Fibroblast of lung (primary cell): ENCODE data around the gene TRPV4. TPM values are rescaled to one million over a fixed set of nuclear protein-coding genes. Genes with fewer than 3 reads are reported as not detected.

Source experiments
- DNase-seq, 2 donors: peaks; one replicate each; pipeline versions ENCODE4 v3.0.0 to v3.0.0-alpha.2; 2010; ENCODE audit warnings: low read depth in 2 of 2
- H2AFZ ChIP-seq: 2 replicates; pipeline ENCODE4 v1.5.1; 2012; ENCODE audit warnings: low read length, control low read depth, inconsistent platforms
- H3K27ac ChIP-seq: 2 replicates; pipeline ENCODE4 v1.5.1; 2011; ENCODE audit warnings: low read length, control low read depth; ENCODE audit not compliant: insufficient read depth
- H3K27me3 ChIP-seq: 2 replicates; pipeline ENCODE4 v1.5.1; 2011; ENCODE audit warnings: mild to moderate bottlenecking, low read length; ENCODE audit not compliant: control insufficient read depth, insufficient read depth
- H3K36me3 ChIP-seq: 2 replicates; pipeline ENCODE4 v1.5.1; 2011; ENCODE audit warnings: low read length; ENCODE audit not compliant: control insufficient read depth, insufficient read depth
- H3K4me1 ChIP-seq: 2 replicates; pipeline ENCODE4 v1.5.1; 2011; ENCODE audit warnings: low read length; ENCODE audit not compliant: control insufficient read depth, insufficient read depth; ENCODE audit errors: extremely low read depth
- H3K4me2 ChIP-seq: 2 replicates; pipeline ENCODE4 v1.5.1; 2011; ENCODE audit warnings: low read length, control low read depth; ENCODE audit not compliant: insufficient read depth; ENCODE audit errors: extremely low read depth
- H3K4me3 ChIP-seq, 4 experiments: fragments of 200-600 bp in 1 of 4; sonication (generic) in 1 of 4; replicated peaks in 1 of 4; 2 replicates each; pipeline ENCODE4 v1.5.1; 2011 to 2016; ENCODE audit warnings: low read length in 4 of 4, low read depth in 3 of 4, mild to moderate bottlenecking in 3 of 4, control low read depth in 2 of 4, inconsistent platforms in 1 of 4, mixed read lengths in 1 of 4; ENCODE audit not compliant: insufficient read depth in 1 of 4; ENCODE audit errors: control extremely low read depth in 1 of 4
- H3K79me2 ChIP-seq: 2 replicates; pipeline ENCODE4 v1.5.1; 2012; ENCODE audit warnings: mild to moderate bottlenecking, low read length, inconsistent platforms; ENCODE audit not compliant: control insufficient read depth, insufficient read depth
- H3K9ac ChIP-seq: 2 replicates; pipeline ENCODE4 v1.5.1; 2011; ENCODE audit warnings: mild to moderate bottlenecking, low read length, control low read depth; ENCODE audit not compliant: insufficient read depth
- H3K9me3 ChIP-seq: 2 replicates; pipeline ENCODE4 v1.5.1; 2012; ENCODE audit warnings: low read depth, low read length; ENCODE audit not compliant: control insufficient read depth, insufficient read depth
- H4K20me1 ChIP-seq: 2 replicates; pipeline ENCODE4 v1.5.1; 2011; ENCODE audit warnings: low read length; ENCODE audit not compliant: control insufficient read depth, insufficient read depth; ENCODE audit errors: extremely low read depth
- EZH2 ChIP-seq: IDR thresholded peaks from 2 replicates; pipeline ENCODE4 v1.5.1; 2012; ENCODE audit warnings: low read length, control low read depth, mild to moderate bottlenecking; ENCODE audit errors: missing control alignments
- polyA plus RNA-seq, 2 donors: library from polyadenylated mRNA; depleted of rRNA in 1 of 2; stranded (reverse) in 1 of 2; unstranded in 1 of 2; fragments of >200 nt; gene quantifications; 2 replicates each; pipeline ENCODE4 v1.2.1, GENCODE V29; 2011 to 2012; ENCODE audit warnings: missing spikeins in 1 of 2
- total RNA-seq: library from RNA; depleted of rRNA; stranded (reverse); fragments of >200 nt; gene quantifications from 2 replicates; pipeline ENCODE4 v1.2.1, GENCODE V29; 2014
- TF ChIP-seq, protein P1 (sequence below), 2 donors: IDR thresholded peaks in 1 of 2; conservative IDR thresholded peaks in 1 of 2; 1 replicate in 1 of 2; 2 replicates in 1 of 2; pipeline ENCODE4 v1.5.1; 2011 to 2012; ENCODE audit warnings: low read length in 2 of 2, control low read depth in 1 of 2, inconsistent platforms in 1 of 2, low read depth in 1 of 2, mild to moderate bottlenecking in 1 of 2

The TRPV4 gene
- total and polyA plus RNA-seq, 2 donors (not counting 1 experiment from before 2014, with no cell fraction given): 0.66 to 0.83 TPM

DNA sequence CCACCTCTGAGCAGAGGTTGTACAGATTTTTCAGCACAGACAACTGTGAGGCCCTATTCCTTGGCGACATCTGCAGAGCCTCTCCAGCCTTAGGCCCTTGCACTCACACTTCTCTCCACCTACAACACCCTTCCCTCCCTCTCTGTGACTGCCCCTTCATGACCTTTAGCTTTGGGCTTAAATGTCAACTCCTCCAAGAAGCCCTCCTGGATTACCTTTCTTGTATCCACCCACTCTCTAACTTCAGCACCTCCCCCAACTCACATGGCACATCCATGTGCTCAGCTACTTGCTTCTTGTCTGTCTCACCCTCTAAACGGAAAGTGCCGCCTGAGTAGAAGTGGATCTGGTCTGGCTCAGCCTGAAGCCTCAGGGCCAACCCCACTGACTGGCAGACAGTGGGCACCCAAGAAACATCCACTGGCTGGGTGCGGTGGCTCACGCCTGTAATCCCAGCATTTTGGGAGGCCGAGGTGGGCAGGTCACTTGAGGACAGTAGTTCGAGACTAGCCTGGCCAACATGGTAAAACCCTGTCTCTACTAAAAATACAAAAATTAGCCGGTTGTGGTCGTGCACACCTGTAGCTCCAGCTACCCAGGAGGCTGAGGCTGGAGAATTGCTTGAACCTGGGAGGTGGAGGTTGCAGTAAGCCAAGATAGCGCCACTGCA is 22.1 kb downstream of the TRPV4 start:
- H3K4me1 ChIP-seq: no peaks in the 10 kb centered on the region
- H3K9ac ChIP-seq: no peak overlapping the region
- H3K27ac ChIP-seq: no peak overlapping the region
- H4K20me1 ChIP-seq: no peaks in the 10 kb centered on the region
- no peaks in the 10 kb centered on the region for H3K9me3 ChIP-seq
- H3K4me2 ChIP-seq: no peak overlapping the region
- no peaks in the 10 kb centered on the region for H3K27me3 ChIP-seq
- no peaks in the 10 kb centered on the region for H3K79me2 ChIP-seq
- no peak for DNase-seq
- no peaks in the 10 kb centered on the region for H3K36me3 ChIP-seq
- H3K4me3 ChIP-seq: no peak overlapping the region
- TF ChIP-seq, protein P1, sequence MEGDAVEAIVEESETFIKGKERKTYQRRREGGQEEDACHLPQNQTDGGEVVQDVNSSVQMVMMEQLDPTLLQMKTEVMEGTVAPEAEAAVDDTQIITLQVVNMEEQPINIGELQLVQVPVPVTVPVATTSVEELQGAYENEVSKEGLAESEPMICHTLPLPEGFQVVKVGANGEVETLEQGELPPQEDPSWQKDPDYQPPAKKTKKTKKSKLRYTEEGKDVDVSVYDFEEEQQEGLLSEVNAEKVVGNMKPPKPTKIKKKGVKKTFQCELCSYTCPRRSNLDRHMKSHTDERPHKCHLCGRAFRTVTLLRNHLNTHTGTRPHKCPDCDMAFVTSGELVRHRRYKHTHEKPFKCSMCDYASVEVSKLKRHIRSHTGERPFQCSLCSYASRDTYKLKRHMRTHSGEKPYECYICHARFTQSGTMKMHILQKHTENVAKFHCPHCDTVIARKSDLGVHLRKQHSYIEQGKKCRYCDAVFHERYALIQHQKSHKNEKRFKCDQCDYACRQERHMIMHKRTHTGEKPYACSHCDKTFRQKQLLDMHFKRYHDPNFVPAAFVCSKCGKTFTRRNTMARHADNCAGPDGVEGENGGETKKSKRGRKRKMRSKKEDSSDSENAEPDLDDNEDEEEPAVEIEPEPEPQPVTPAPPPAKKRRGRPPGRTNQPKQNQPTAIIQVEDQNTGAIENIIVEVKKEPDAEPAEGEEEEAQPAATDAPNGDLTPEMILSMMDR (conservative IDR thresholded peaks at IDR 0.05 in 1 of 2, IDR thresholded peaks at IDR 0.05 in 1 of 2; ENCODE audit: low read depth in 1 of 2, low read length in 2 of 2): no peak
- TF ChIP-seq EZH2: no peak
- no peak overlapping the region for H2AFZ ChIP-seq

DNA sequence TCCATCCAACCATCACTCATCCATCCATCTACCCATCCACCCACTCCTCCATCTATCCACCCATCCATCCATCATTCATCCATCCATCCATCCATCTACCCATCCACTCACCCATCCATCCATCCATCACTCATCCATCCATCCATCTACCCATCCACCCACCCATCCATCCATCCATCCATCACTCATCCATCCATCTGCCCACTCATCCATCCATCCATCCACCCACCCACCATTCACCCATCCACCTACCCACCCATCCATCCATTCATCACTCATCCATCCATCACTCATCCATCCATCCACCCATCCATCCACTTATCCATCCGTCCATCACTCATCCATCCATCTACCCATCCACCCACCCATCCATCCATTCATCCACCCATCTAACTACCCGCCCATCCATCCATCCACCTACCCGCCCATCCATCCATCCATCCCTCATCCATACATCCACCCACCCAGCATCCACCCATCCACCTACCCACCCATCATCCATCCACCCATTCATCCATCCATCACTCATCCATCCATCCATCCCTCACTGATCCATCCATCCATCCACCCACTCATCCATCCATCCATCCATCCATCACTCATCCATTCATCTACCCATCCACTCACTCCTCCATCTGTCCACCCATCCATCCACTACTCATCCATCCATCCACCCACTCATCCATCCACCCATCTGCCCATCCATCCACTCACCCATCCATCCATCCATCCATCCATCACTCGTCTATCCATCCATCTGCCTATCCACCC is 24.1 kb downstream of the TRPV4 start:
- no peak for TF ChIP-seq EZH2
- TF ChIP-seq, protein P1 (conservative IDR thresholded peaks at IDR 0.05 in 1 of 2, IDR thresholded peaks at IDR 0.05 in 1 of 2; ENCODE audit: low read depth in 1 of 2, low read length in 2 of 2): no peak
- Histone ChIP-seq H3K4me3 (no peak overlapping the region), H3K9me3 (no peaks in the 10 kb centered on the region), H3K79me2 (no peaks in the 10 kb centered on the region), H3K27me3 (no peaks in the 10 kb centered on the region), H4K20me1 (no peaks in the 10 kb centered on the region), H3K4me1 (no peaks in the 10 kb centered on the region), H3K36me3 (no peaks in the 10 kb centered on the region), H3K4me2 (no peak overlapping the region), H3K27ac (no peak overlapping the region), H2AFZ (no peak overlapping the region), H3K9ac (no peak overlapping the region)
- DNase-seq: no peak

DNA sequence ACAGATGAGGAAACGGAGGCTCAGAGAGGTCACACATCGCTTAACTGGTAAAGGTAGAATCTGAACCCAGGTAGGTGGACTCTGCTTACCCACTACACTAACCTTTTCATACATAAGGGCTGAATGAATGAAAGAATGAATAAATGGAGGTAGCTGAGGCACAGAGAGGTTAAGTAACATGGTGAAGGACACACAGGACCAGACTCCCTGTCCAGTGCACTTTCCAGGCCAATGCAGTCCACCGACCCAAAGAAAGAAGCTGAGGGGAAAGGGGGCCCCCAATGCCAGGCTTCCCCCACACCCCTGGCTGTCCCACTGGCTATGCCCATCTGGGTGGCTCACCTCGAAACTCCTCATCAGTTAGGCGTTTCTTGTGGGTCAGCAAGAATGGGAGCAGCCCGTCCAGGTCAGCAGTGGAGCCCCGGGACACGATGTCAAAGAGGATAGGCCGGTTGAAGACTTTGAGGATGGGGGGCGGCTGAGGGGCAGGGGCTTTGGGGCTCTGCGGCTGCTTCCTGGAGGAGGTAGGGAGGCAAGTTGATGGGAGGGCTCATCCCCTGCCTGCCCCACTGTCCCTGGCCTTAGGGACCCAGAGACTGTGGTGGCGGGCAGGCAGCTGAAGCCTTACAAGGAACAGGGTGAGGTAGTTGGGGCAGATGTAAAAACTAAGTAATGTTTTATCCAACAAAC is 25.1 kb downstream of the TRPV4 start:
- Histone ChIP-seq H3K9me3 (no peaks in the 10 kb centered on the region), H4K20me1 (no peaks in the 10 kb centered on the region)
- TF ChIP-seq, protein P1 (conservative IDR thresholded peaks at IDR 0.05 in 1 of 2, IDR thresholded peaks at IDR 0.05 in 1 of 2; ENCODE audit: low read depth in 1 of 2, low read length in 2 of 2): no peak
- TF ChIP-seq EZH2: no peak

More for the DNA sequence above, 25.1 kb downstream of the TRPV4 start:
- Histone ChIP-seq H3K79me2 (no peaks in the 10 kb centered on the region), H3K4me2 (no peak overlapping the region), H3K36me3 (no peaks in the 10 kb centered on the region), H3K4me1 (no peaks in the 10 kb centered on the region), H3K4me3 (no peak overlapping the region), H3K27ac (no peak overlapping the region), H3K9ac (no peak overlapping the region), H3K27me3 (no peaks in the 10 kb centered on the region), H2AFZ (no peak overlapping the region)
- DNase-seq: no peak
